Raji (cell line): ENCODE data around the gene NKIRAS2.

Experiments
- POLR2A ChIP-seq: IDR thresholded peaks from 2 replicates; pipeline ENCODE4 v1.6.1; 2011; ENCODE audit warnings: low read depth, low read length, control low read depth; ENCODE audit not compliant: insufficient read depth

Gene NKIRAS2

GRCh38 chr17:42042598-42043319 lies 22.9 kb downstream of the NKIRAS2 start:
- TF ChIP-seq POLR2A, result no peak

- no peak for TF ChIP-seq POLR2A
Observed at GRCh38 chr17:42045719-42046118, 25.8 kb downstream of the NKIRAS2 start.

GRCh38 chr17:42047343-42047742 lies 27.5 kb downstream of the NKIRAS2 start:
- TF ChIP-seq POLR2A, result no peak

- no peak for TF ChIP-seq POLR2A
Observed at GRCh38 chr17:42049834-42050392, 30.0 kb downstream of the NKIRAS2 start.

GRCh38 chr17:42050393-42051012 lies 30.6 kb downstream of the NKIRAS2 start, which contains the start of gene C17orf113:
Gene C17orf113, minus strand, starts transcription at chr17:42050601. Its CDS starts 7,225 bp downstream, at chr17:42043376.
- TF ChIP-seq POLR2A, result no peak

- TF ChIP-seq POLR2A, result no peak
Observed at GRCh38 chr17:42051013-42051400, 31.1 kb downstream of the NKIRAS2 start.

- TF ChIP-seq POLR2A, result no peak
Observed at GRCh38 chr17:42051645-42052044, 31.8 kb downstream of the NKIRAS2 start.

- TF ChIP-seq POLR2A, result no peak
Observed at GRCh38 chr17:42052346-42052877, 32.5 kb downstream of the NKIRAS2 start.

- no peak for TF ChIP-seq POLR2A
Observed at GRCh38 chr17:42053731-42054500, 34.0 kb downstream of the NKIRAS2 start.

GRCh38 chr17:42055027-42055426 lies 35.1 kb downstream of the NKIRAS2 start:
- no peak for TF ChIP-seq POLR2A

- TF ChIP-seq POLR2A, result no peak
Observed at GRCh38 chr17:42055496-42055895, 35.6 kb downstream of the NKIRAS2 start.

- no peak for TF ChIP-seq POLR2A
Observed at GRCh38 chr17:42056635-42057034, 36.7 kb downstream of the NKIRAS2 start.

GRCh38 chr17:42058063-42058462 lies 38.2 kb downstream of the NKIRAS2 start:
- no peak for TF ChIP-seq POLR2A

GRCh38 chr17:42059815-42060214 lies 39.9 kb downstream of the NKIRAS2 start:
- no peak for TF ChIP-seq POLR2A

GRCh38 chr17:42060231-42060630 lies 40.3 kb downstream of the NKIRAS2 start:
- no peak for TF ChIP-seq POLR2A
